ENCODE measurements around the gene MYL6B. TPM values are rescaled to one million over a fixed set of nuclear protein-coding genes. Genes with fewer than 3 reads are reported as not detected.

The MYL6B gene
- total and polyA plus RNA-seq, 2 donors (not counting 3 experiments of a cell fraction or from before 2014, with no cell fraction given) = 135 to 185 TPM

GRCh38 chr12:56137853-56138571 is 14.4 kb upstream of the MYL6B start:
- Histone ChIP-seq H4K20me1 (replicated peaks; ENCODE audit: control insufficient read depth, extremely low read depth, insufficient read depth, low read length) (no peaks in the 10 kb centered on the region), H3K9ac (replicated peaks; ENCODE audit: extremely low read depth, insufficient read depth, low read length) (no peak overlapping the region), H3K9me1 (replicated peaks; ENCODE audit: control insufficient read depth, extremely low read depth, insufficient read depth, low read length) (no peaks in the 10 kb centered on the region), H3K4me2 (ENCODE audit: insufficient read depth, low read length) (no peak overlapping the region), H3K4me3 (replicated peaks in 1 of 3; ENCODE audit: insufficient read depth in 1 of 3, low read depth in 1 of 3, low read length in 3 of 3) (no peak overlapping the region), H3K9me3 (replicated peaks; ENCODE audit: control insufficient read depth, insufficient read depth, low read length) (no peaks in the 10 kb centered on the region), H3K79me2 (ENCODE audit: control insufficient read depth, insufficient read depth, low read length) (no peaks in the 10 kb centered on the region), H3K36me3 (ENCODE audit: control insufficient read depth in 2 of 2, extremely low read depth in 1 of 2, insufficient read depth in 2 of 2, low read length in 2 of 2) (peaks cover 23 to 50% of the 10 kb centered on the region in 2 experiments), H3K4me1 (ENCODE audit: control insufficient read depth, extremely low read depth, insufficient read depth, low read length) (peaks cover 5% of the 10 kb centered on the region), H2AFZ (ENCODE audit: low read depth, low read length) (no peak overlapping the region), H3K27me3 (ENCODE audit: control insufficient read depth in 2 of 2, insufficient read depth in 2 of 2, low read length in 2 of 2) (no peaks in the 10 kb centered on the region), H3K27ac (ENCODE audit: insufficient read depth, low read depth, low read length) (no peak overlapping the region)
- BruUV-seq (replicated peaks) = no TSS peak
- POLR2A ChIA-PET = interaction anchor here (0.6 kb wide), 1 partner anchor 25 kb away, joined by 3 read pairs; no protein-coding TSS in a partner anchor
- no peak for DNase-seq (ENCODE audit: low read depth, low spot score)
- no peak for FAIRE-seq
- TF ChIP-seq GATA2 (IDR thresholded peaks at IDR 0.05; ENCODE audit: insufficient read depth, insufficient read length, low read depth, low read length) (no peak), POLR2AphosphoS5 (IDR thresholded peaks at IDR 0.05; ENCODE audit: insufficient read depth, low read depth, low read length) (no peak), POLR2A (IDR thresholded peaks at IDR 0.05; ENCODE audit: low read depth, low read length) (no peak), FOS (IDR thresholded peaks at IDR 0.05; ENCODE audit: borderline replicate concordance, insufficient read depth, low read length) (no peak), EZH2 (IDR thresholded peaks at IDR 0.05; ENCODE audit: borderline replicate concordance, low read depth, low read length, severe bottlenecking) (no peak), MAX (IDR thresholded peaks at IDR 0.05; ENCODE audit: insufficient read depth, insufficient read length) (no peak), JUN (IDR thresholded peaks at IDR 0.05; ENCODE audit: borderline replicate concordance, insufficient read depth, insufficient read length, low read depth) (no peak), MYC (IDR thresholded peaks at IDR 0.05; ENCODE audit: low read depth, low read length) (no peak)
- TF ChIP-seq, protein P1, sequence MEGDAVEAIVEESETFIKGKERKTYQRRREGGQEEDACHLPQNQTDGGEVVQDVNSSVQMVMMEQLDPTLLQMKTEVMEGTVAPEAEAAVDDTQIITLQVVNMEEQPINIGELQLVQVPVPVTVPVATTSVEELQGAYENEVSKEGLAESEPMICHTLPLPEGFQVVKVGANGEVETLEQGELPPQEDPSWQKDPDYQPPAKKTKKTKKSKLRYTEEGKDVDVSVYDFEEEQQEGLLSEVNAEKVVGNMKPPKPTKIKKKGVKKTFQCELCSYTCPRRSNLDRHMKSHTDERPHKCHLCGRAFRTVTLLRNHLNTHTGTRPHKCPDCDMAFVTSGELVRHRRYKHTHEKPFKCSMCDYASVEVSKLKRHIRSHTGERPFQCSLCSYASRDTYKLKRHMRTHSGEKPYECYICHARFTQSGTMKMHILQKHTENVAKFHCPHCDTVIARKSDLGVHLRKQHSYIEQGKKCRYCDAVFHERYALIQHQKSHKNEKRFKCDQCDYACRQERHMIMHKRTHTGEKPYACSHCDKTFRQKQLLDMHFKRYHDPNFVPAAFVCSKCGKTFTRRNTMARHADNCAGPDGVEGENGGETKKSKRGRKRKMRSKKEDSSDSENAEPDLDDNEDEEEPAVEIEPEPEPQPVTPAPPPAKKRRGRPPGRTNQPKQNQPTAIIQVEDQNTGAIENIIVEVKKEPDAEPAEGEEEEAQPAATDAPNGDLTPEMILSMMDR (IDR thresholded peaks at IDR 0.05; ENCODE audit: extremely low read depth in 1 of 2, insufficient read depth in 1 of 2, low read depth in 1 of 2, low read length in 2 of 2) = no peak
- CTCF ChIA-PET = interaction anchor here (0.8 kb wide), 1 partner anchor 10 kb away, joined by 3 read pairs; the partner anchor contains the start of gene ESYT1
- dilution Hi-C loops (cut with MboI; ENCODE audit: extremely low pct_ligation_motif_present, low sequenced_read_pairs) = no loop called here
- intact Hi-C loops (cut with micrococcal nuclease) = no loop called here
